Endometrial microvascular endothelial cells (primary cell): ENCODE data around the gene MITF. TPM values are rescaled to one million over a fixed set of nuclear protein-coding genes. Genes with fewer than 3 reads are reported as not detected.
"Not testable (repeated sequence)": the region's sequence is repeated elsewhere in the genome, so short reads cannot be mapped to it uniquely, and the experiment has no call there.

Experiments used
- in situ Hi-C: cut with HindIII; loops from 2 replicates; pipeline ENCODE4 v1.10.0; 2017; ENCODE audit warnings: low sequenced_read_pairs, low pct_unique_long_range_greater_than_20kb; ENCODE audit errors: inconsistent ontology term
- total RNA-seq: library from RNA; depleted of rRNA; stranded (reverse); fragments of >200 nt; gene quantifications from one replicate; pipeline ENCODE4 v1.2.3, GENCODE V29; 2015; ENCODE audit errors: inconsistent ontology term

The MITF gene
- total RNA-seq, 1 donor from 2014 or later = 2.8 TPM

DNA sequence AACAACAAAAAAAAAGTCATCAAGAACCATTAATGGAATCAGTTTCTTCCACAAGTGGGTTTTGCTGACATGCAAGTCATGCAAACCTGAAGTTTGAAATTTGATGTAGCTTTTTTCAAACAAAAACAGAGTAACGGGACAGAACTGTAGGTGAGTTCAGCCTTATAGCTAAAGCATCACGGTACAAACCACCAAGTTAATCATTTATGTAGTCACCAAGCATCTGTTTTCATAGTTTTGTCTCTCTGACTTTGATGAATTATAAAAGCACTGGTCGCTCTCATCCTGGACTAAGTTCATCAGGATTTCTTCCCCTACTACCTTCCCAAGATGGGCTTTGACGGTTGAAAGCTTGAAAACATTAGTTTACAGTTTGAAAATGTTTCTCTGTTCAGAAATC lies 143.3 kb downstream of the MITF start:
- in situ Hi-C loops = no loop called here

DNA sequence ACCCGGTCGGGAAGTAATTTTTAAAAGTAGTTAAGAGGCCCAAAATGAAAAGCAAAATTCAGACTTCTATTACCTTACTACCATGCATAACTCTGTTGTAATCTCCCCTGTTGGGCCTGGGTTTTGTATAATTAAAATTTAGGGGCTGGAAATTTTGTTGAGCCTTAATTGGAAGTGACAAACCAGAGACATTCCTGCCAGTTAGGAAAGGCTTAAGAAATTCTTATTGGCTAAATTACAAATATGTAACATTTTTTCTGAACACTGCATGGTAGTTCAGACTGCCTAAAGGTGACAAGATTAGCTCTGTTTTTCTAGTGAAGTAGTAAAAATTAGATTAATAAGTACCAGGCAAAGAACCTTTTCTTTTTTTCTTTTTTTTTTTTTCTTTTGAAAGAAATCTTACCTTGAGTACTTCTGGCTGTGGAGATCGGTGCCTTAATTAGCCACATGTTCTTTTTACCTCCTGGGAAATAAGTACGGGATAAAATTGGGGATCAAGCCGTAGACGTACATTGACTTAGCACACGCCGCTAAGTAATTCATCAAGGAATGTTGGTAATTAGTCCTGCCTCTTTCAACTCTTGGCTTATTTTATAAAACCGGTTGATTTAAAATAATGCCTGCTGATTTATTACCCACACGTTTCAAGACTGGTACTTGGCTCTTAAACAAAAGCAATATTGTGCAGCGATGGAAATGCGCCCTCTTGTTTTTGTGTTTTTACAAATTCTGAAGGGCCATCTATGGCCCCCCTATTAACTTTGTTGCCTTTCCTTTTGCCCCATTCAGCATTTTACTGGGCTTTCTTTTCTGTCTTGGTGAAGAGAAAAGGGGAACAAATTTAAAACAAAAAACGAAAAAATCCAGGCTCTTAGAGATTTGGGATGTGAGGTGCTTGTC lies 149.0 kb downstream of the MITF start:
- in situ Hi-C loops = no loop called here

DNA sequence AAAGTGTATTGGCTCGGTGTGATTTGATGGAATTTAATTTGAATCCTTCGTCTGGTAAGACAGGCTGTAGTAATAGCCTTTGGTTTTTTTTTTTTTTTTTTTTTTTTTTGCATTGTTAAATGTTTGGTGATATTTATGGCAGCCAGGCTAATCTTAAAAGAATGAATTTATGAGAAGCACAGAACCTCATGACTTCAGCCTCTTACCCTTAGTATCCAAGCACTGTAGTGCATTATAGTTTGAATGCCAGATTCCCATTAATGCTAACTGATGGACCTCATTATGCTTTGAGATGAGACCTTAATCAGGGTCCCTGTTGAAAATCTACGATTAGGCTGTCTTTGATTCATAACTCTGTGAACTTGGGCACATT lies 149.7 kb downstream of the MITF start:
- in situ Hi-C loops = no loop called here

DNA sequence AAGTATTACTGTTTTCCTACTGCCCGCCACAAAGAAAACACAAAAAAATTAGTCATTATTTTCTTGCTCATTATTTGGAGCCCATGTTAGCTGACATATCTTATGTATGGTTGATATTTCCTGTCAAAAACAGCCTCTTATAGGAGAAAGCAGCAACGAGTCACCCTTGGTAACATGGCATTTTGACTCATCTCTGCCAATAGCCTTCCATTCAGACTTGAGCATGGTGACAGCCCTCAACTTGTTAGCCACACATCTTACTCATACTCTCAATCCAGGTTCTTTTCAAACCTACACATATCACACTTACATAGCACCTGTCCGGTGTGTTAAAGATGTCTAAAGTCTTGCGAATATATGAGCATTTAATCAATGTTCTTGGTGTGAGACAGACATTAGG lies 150.8 kb downstream of the MITF start:
- in situ Hi-C loops = no loop called here

DNA sequence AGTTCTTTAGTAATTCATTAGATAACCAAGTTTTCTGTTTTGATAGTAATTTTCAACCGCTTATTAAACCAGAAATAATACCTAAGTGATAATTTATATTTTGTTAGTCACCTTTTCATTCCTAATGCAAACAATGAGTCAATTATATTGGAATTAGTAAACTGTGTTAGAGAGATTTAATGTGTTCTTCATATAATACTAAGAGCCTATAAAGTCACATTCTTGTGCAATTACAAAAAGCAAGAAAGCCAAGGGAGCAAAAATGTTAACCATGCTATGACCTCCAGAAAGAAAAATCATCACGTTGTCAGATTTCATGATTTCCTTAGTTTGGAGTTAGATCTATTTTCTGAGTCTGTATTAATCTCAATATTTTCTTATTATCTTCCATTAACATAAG lies 151.4 kb downstream of the MITF start:
- in situ Hi-C loops = no loop called here

DNA sequence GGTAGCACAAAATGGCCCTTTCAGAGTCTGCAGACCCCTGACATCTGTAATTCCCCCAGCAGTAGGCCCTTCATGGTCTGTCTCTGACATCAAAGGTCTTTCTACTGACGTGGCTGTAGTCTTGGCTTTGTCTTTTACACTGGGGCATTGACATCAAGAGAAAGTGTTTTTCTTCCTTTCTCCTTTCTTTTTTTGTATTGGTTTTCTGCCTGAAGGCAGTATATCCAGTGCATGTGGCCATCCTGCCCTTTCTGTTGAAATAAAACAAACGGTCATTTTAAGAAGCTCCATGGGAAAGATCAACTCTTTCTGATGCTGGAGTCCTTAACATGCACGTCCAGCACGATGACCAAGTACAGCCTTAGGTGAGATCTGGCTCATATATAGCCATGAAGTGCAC lies 153.4 kb downstream of the MITF start:
- in situ Hi-C loops = no loop called here

DNA sequence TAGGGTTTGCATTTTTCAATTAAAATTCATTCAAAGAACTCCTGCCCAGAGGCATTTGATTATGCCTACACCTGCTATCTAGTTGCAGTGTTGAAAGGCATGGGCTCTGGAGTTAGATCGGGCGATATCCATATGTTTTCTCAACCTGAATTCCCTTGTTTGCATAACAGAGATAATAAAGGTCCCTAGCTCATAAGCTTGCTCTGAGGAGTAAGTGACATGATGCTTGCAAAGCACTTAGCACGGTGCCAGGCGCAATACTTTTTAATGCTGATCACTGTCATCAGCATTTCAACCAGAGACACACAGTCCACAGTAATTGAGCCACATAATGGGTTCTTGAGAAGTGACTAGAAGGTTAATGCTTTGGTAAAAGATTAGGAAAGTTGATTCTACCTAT lies 154.0 kb downstream of the MITF start:
- in situ Hi-C loops = no loop called here

DNA sequence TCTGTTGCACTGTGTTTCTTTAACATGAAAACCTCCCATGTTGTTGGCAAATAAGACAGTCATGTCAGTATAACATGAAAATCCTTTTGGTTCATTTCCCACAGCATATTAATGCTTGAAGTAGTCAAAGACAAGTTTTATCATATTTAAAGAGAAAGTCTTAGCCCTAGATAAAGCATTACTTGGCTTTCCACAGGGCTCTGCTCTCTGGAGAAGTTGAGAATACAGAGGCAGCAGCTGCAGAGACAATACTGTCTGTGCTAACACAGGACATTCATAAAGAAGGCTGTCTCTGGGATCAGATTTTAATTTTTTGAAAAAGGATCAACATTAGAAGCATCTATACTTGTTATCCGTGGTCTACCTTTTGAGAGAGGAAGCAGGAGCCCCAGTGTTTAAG lies 156.8 kb downstream of the MITF start:
- in situ Hi-C loops = no loop called here

DNA sequence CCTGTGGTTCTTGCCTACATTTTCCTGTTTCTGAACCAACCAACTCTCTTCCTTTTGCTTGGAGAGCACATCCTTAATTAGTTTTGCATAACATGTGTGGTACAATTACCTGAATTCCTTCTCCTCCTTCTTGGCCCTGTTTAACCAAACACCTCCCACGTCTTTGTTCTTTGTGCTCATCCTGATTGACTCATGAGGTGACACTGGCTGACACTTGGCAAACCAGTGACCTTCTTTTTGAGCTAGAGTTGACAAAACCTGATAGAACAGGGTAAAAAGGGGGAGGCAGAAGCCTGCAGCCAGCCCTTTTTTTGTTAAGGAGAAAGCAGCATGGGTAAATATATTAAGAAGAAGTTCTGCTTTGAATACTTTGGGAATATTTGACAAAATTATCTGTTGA lies 161.1 kb downstream of the MITF start:
- in situ Hi-C loops = no loop called here

DNA sequence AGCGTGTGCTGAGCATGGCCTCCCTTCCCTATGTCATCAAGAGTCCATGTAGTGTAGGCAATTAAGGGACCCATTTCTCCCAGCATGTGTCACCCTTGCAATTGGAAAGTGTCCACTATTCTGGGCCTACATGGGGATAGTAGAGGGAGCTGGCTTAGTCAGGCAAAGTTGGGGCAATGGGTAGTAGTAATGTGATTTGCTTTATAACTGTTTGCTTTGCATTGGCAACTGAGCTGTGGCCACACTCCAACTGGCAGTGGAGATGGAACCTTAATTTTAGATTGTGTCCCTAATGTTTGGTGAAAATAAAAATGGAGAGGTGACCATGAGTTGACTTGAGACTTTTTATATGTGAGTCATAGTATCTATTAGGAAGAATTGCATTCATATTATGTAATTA lies 162.5 kb downstream of the MITF start:
- in situ Hi-C loops = no loop called here

DNA sequence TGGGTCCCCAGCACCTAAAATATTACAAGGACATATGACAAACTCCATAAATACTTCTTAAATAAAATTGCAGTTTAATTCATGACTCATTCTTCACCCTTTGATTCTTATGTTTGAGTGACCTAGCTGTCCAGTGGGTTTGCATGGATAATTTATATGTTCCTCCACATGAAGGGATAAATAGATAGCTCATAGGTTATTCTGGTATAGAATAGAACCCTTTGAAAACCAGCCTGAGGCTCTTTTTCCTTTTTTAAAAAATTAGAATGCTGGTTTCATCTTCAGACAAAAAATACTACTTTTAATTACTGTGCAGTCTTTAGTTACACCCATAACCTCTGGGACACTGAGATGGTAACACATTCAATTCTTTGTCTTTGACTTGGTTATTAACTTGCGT lies 163.1 kb downstream of the MITF start:
- in situ Hi-C loops = no loop called here

DNA sequence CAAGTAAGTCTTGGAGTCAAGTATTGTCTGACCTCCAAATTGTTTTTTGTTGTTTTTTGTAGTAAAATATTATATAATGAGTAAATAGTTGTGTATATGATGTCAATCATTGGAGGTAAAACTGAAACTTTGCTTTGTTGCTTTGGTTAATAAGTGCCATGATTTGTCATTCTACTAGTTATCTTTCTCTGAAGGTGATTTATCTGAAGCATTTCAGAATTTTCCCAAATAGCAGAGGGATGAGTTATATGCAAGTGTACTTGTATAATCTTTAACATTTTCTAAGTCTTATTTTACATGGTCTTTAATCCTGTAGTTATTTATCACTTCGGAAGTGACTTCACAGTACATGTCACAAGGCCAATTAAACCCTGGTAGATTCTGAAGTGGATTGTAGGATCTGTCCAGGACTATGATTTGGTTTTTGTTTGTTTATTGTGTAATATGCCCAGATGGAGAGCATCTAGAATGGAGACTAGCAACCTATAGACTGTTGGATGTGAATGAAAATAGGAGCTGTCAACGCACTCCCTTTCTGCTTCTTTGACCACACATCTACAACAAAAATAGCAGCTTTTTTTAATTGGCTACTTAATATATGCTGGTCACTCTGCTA lies 167.2 kb downstream of the MITF start:
- in situ Hi-C loops = no loop called here

DNA sequence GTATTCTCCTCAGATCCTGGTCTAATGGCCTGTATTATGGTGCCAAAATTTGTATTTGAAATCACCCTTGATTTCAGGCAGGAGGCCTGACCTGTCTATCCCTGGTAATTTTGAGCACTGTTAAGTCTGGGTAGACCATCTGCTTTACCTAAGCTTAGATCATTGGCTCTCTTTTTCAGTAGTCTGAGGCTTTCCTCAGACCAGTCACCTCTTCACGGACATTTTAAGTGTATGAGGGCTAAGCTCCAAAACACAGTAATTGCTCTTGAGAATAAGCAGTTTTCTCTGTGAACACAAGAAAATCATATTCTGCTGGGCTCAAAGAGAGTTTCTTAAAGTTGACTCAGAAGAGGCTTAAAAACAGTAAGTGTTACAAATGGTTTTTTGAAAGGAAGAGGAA lies 168.3 kb downstream of the MITF start:
- in situ Hi-C loops = no loop called here

DNA sequence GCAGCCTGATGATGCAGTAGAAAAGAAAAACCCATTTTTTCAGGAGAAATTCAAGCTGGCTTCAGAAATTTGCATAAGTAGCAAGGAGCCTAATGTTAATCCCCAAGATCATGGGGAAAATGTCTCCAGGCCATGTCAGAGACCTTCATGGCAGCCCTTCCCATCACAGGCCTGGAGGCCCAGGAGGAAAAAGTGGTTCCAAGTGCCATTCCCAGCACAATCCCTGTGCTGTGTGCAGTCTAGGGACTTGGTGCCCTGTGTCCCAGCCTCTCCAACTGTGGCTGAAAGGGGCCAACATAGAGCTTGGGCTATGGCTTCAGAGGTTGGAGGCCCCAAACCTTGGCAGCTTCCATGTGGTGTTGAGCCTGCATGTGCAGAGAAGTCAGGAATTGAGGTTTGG lies 170.6 kb downstream of the MITF start:
- in situ Hi-C loops = not testable (repeated sequence)

DNA sequence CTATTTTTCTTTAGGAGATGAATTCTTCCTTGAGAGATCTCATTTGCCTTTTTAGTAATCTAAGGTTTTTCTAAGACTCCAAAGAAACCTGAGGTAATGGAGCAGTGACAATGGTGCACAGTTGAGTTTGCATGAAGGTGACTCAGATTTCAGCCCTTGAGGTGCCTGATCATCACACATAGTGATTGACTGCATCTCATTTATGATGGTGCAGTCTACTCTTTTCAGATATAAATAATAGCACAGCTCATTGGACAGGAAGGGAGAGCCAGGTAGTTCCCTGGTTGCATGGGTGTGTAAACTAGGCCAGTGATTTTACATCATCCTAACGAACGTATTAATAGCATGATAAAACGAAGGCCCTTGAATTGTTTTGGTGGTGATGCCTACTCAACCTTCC lies 174.2 kb downstream of the MITF start:
- in situ Hi-C loops = no loop called here

DNA sequence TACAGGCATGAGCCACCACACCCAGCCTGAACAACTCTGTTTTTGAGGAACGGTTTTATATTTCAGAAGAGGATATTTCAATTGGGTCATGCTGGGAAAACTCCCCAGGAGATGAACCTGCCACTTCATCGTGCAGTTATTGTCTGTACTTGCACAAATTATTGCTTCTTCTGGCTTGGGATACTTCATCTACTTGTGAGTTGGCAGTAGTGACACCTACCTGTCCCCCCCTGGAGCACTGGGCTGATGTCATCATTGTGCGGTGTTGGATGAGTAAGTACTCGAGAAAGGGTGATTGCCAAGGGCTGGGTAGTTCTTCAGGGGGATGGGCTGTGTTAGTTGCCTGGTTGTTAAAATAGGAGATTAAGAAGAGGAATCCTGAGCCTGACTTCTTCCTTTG lies 175.1 kb downstream of the MITF start:
- in situ Hi-C loops = no loop called here

DNA sequence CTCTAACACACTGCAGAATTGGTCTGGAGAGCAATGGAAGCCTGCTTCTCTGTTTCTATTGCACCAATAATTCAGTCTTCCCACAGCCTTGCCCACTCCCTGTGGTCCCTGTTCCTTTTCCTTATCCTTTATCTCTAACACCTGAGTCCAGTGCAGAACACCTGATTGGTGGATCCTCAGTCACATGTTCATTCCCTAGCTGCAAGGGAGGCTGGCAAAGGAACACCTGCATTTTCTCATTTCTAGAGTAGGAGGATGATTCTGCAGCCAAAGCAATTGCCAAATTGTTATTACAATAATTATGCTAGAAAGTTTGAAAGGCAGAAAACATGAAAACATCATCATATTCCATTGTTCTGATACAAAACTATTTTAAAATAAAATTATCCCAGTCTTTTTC lies 176.5 kb downstream of the MITF start:
- in situ Hi-C loops = no loop called here

DNA sequence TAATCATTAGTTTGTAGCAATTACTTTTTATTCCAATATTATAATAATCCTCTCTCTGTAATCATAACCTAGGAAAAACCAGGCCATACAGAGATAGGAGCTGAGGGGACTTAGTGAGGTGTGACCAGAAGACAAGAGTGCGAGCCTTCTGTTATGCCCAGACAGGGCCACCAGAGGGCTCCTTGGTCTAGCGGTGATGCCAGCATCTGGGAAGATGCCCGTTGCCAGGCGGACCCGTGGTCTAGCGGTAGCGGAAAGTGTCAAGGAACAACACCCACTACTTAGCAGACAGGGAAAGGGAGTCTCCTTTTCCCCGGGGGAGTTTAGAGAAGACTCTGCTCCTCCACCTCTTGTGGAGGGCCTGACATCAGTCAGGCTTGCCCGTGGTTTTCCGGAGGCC lies 180.7 kb downstream of the MITF start:
- in situ Hi-C loops = not testable (repeated sequence)

DNA sequence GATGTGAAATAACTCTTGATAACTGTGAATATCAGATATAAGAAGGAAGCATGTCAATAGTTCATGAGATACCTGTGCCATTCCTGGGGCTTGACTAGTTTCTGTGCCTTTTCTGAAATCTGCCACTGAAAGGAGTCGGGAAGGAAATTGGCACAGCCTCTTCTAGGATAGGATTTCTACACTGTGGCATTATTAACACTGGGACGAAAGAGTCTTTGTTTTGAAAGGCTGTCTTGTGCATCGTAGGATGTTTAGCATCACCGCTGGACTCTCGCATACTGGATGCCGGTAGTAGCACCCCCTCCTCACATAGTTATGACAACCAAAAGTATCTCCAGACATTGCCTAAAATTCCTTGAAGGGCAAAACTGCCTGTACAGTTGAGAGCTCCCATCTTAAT lies 182.4 kb downstream of the MITF start:
- in situ Hi-C loops = no loop called here

DNA sequence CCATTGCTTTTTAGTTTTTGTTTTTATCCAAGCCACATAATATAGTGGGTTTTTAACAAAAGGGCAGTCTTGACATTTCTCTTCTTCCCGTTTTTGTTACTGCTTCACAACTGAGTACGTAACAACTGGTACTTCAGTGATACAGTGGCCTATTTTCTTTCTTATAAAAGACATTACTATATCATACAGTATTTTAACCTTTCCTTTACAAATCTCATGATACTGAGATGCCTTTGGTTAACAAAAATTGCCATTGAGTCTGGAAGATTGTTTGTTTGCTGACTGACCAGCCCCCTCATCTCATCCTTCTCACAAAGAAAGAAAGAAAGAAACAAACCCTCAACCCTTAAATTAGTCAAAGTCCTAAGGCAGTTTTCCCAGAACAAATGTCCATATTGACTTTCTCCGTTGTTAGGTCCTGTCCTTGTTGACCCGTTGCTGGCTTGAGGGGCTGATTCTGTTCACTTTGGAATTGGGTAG lies 183.3 kb downstream of the MITF start:
- in situ Hi-C loops = no loop called here
